ENCODE results near the gene HDHD5.

DNA sequence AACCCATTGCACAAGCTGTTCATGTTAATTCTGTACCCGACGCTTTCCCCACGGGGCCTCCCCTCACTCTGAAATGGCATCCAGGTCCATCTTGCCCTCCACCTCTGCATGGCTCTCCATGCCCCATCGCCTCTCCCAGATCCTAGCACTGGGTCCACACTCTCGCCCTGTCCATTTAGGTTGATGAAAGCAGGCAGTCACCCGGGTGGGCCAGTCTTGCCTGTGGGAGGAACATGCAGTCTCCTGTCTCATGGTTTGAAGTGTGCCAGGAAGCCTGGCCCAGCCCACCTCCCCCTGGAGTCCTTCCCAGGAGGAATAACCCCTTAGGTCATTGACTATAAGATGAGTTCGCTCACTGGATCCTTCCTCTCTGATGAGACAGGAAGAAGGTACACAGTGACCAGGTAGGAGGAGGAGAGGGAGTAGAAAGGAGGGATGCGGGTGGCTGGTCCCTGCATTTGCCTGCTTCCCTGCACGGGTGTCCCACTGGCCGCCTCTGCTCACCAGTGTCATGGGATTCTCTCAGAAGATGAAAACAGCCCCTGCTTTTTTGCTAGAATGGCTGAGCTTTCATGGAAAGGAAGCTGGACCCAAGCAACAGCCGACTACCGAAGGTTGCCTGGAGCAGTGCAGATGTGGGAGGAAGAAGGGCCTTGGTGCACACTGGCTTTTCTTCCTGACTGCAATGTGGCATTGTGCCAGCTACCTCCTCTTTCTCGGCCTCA, 44.7 kb downstream of the HDHD5 start:
- TF ChIP-seq, protein P1, sequence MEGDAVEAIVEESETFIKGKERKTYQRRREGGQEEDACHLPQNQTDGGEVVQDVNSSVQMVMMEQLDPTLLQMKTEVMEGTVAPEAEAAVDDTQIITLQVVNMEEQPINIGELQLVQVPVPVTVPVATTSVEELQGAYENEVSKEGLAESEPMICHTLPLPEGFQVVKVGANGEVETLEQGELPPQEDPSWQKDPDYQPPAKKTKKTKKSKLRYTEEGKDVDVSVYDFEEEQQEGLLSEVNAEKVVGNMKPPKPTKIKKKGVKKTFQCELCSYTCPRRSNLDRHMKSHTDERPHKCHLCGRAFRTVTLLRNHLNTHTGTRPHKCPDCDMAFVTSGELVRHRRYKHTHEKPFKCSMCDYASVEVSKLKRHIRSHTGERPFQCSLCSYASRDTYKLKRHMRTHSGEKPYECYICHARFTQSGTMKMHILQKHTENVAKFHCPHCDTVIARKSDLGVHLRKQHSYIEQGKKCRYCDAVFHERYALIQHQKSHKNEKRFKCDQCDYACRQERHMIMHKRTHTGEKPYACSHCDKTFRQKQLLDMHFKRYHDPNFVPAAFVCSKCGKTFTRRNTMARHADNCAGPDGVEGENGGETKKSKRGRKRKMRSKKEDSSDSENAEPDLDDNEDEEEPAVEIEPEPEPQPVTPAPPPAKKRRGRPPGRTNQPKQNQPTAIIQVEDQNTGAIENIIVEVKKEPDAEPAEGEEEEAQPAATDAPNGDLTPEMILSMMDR (conservative IDR thresholded peaks at IDR 0.05; ENCODE audit: low read depth, low read length), result no peak
- no peak for TF ChIP-seq EZH2 (IDR thresholded peaks at IDR 0.05; ENCODE audit: borderline replicate concordance, low read depth, low read length, poor library complexity, severe bottlenecking)
